ENCODE measurements around the gene HDAC9.
"Not testable (repeated sequence)": the region's sequence is repeated elsewhere in the genome, so short reads cannot be mapped to it uniquely, and the experiment has no call there.

The HDAC9 gene

DNA sequence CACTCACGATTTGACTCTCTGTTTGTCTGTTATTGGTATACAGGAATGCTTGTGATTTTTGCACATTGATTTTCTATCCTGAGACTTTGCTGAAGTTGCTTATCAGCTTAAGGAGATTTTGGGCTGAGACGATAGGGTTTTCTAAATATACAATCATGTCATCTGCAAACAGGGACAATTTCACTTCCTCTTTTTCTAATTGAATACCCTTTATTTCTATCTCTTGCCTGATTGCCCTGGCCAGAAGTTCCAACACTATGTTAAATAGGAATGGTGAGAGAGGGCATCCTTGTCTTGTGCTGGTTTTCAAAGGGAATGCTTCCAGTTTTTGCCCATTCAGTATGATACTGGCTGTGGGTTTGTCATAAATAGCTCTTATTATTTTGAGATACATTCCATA, 240.5 kb downstream of the HDAC9 start:
- DNase-seq (ENCODE audit: low read depth), result not testable (repeated sequence)

GRCh38 chr7:18740579-18740988, 245.0 kb downstream of the HDAC9 start:
- DNase-seq (ENCODE audit: low read depth), result no peak

GRCh38 chr7:18753972-18754610, 258.5 kb downstream of the HDAC9 start:
- DNase-seq (ENCODE audit: low read depth), result no peak

DNA sequence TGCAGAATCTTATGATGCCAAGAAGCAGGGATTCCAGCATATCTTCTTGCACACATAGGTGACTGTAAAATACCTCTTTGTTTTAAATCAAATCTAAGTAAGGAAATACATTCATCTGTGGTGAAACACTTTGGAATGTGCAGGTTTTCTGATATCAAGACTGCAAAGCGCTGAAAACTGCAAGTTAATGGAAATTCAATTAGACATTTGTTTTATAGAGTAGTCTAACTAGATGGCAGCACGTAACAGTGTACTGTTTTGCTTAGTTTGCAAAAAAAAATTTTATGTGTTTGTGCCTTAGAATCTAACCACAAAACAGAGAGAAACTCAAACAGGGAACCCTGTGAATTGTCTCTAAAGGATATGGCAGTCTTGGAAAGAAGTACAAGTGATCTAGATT, 259.2 kb downstream of the HDAC9 start:
- DNase-seq (ENCODE audit: low read depth), result no peak

DNA sequence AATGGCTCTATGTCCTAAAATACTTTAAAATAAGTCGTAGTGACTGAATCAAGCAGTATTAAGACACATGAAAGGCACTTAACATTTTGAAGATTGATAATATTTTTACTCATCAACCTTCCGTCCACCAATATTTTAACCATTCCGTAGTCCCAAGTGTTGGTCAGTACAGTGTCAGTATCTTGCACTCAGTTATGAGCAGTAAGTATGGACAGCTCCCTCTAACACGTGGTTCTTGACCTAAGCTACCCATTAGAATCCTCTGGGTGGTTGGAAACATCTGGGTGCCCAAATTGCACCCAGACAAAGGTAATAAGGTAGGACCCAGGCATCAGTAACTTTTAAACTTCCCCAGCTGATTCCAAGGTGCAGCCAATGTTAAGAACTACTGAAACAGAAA, 260.2 kb downstream of the HDAC9 start:
- DNase-seq (ENCODE audit: low read depth), result no peak

DNA sequence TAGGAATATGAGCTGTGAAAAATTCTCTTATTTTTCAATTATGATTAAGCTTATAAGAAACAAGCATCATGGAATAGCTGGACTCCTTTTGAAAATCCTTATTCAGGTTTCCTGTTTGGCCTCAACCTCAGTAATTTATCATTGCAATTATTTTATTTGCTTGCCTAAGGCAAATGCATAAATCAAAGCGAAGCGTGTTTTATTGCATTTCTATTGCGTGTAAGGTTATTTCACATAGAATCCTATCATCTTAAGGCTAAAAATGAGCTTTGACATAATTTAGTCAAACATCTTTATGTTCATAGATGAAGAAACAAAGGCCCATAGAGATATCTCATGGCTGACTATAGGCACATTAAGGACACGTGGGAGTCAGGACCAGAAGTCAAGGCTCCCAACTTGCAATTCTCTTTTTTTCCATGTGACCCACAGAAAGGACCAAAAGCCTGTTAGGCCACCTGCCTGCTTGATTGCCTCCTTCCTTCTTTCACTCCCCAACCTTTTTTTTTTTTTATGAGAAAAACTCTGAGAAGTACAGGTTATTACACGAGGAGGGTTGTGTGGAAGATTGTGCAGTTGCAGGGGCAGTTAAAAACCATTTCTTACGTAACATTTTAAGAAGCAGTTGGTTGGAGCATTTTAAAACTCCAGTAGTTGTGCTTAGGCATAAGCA, 261.0 kb downstream of the HDAC9 start:
- DNase-seq (ENCODE audit: low read depth), result no peak

DNA sequence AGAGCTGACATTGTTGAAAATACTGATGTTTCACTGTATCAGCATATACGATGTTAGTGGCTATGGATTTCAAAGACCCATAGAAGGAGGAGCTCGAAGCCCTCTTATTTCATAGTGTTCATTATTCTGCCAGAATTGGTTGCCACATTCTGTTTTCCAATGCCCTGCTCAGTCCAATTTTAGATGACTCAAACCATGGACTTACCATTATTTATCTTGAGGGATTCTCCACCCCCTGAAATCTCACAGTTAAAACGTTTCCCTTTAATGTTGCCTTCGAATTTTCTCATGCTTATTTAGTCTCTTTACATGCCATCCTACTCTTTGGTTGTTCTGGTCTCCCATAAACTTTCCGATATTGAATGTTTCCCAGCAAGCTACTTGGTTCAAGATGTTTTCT, 264.5 kb downstream of the HDAC9 start:
- no peak for DNase-seq (ENCODE audit: low read depth)

DNA sequence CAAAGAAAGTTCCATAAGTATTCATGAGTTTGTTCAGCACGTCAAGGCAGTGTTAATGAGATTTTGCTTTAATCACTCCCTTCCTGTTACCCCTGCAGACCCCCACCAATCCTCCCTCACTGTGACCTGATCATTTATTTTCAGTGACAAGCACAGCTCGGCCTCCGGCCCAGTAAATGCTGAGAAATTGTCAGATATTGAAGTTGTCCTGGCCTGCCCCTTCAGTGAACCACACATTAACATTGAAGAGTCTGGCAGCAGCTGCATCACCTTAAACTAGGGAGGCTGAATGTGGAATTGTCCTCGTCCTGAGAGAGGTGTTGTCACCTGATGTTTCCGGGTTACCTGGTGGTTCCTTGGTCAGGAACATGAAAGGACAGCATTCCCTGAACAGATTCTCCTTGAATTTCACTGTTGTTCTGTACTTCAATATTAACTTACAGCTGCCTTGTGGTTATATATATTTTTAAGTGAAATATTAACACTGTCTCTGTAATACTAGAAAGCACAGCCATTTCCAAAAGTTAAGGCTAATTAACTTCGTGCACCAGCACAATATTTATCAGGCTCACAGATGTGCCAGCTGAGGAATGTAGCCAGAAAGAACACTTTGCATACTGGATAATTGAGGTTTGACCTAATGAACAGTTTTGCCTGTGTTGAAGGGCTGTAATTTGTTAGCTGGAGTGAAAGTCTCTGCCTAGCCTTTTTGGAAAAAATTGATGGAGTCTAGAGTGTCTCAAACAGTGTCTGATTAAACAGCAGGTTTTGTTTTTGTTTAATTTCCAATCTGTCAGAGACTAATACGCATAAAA, 265.3 kb downstream of the HDAC9 start:
- DNase-seq (ENCODE audit: low read depth), result no peak

DNA sequence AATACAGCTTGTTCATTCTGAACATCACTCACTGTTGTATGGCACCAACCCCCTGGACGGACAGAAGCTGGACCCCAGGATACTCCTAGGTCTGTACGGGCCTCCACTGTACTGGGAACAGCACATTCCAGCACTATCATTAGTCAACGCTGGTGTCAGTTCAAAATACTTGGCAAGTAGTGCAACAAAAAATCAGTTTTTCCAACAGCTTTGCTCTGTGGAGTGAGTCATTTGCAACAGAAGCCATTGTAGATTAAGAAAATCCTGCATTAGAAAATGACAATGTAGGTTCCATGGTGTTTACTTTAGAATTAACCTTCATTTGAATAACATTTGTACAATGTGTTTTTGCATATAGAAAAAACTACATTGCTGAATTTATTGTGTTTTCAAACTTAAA, 266.6 kb downstream of the HDAC9 start:
- DNase-seq (ENCODE audit: low read depth), result no peak

GRCh38 chr7:18768256-18768655, 272.7 kb downstream of the HDAC9 start:
- DNase-seq (ENCODE audit: low read depth), result no peak

GRCh38 chr7:18770154-18770811, 274.7 kb downstream of the HDAC9 start:
- no peak for DNase-seq (ENCODE audit: low read depth)

DNA sequence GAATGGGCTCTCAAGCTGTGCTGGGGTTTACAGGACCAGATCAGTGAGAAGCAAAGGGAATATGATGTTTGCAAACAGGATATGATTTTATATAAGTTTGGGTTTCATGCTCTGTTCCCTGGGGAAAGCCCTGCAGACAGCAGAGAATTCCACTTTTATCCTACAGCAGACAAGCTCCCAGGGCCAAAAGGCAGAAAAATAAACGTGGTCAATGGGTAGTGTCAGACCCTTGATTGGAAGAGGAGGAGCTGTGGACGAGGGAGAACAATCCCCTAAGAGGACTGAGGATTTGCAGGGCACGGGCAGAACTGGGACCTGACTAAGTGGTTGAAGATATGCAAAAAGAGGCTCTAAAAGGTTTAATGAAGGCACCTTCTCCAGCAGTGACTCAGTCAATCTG, 275.3 kb downstream of the HDAC9 start:
- DNase-seq (ENCODE audit: low read depth), result no peak

DNA sequence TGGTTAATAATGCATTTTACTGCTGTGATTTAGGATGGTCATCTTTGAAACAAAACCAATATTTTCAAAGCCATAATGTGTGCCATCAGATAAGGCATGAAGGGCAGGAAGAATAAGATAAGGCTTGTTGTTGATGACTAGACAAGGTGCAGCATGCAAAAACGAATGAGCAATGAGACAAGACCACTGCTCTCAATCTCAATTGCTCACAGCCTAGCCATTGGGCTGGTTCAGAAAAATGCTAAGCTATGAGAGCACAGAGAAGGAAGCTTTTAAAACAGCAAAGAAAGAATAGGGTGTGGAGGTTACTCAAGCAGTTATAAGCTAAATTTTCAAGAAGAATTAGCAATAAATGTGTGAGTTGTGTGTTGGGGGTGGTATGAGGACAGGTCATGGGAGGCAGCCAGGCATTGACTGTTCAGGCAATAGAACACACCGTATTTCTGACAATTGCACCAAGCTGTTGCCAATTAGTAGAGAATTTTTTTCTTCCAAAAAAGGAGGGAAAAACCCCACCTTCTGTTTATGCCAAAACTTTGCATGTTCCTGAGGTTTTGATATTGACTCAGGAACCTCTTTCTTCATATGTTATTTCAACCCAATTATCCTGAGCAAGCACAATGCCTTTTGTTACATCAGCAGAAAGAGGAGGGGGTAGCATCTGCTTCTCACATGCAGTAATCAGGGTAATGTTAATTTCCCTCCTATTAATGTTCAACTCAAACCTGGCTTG, 276.5 kb downstream of the HDAC9 start:
- no peak for DNase-seq (ENCODE audit: low read depth)

- DNase-seq (ENCODE audit: low read depth), result no peak
Measured at GRCh38 chr7:18772567-18772965, 277.0 kb downstream of the HDAC9 start.

DNA sequence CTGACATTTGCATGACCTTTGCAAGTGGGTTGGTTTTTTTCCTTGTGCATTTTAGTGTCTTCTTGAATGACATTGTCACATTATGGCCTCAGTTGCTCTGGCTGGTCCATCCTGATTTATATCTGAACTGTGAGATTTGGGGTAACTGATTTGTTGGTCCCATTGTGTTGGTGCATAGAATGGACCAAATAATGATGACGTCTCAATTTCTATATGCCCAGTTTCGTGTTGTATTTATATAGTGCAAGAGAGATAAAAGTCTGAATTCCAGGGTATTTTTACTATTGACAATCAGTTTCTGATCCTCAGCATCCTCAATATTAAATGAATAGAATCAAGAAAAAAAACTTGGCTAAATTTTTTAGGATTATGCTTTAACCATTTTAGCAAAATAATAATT, 281.8 kb downstream of the HDAC9 start:
- no peak for DNase-seq (ENCODE audit: low read depth)

GRCh38 chr7:18778594-18778993, 283.0 kb downstream of the HDAC9 start:
- no peak for DNase-seq (ENCODE audit: low read depth)

- no peak for DNase-seq (ENCODE audit: low read depth)
Measured at GRCh38 chr7:18780266-18780665, 284.7 kb downstream of the HDAC9 start.

DNA sequence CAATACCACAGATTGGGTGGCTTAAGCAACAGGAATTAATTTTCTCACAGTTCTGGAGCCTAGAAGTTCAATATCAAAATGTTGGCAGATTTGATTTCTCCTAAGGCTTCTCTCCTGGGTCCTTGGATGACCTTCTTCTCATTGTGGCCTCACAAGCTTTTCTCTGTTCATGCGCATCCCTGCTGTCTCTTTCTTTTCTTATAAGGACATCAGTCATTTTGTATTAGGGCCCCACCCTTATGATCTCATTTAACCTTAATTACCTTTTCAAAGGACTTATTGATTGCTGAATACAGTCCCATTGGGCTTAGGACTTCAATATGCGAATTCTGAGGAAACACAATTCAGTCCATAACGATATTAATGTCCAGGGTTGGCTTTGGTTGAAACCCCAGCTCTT, 285.4 kb downstream of the HDAC9 start:
- no peak for DNase-seq (ENCODE audit: low read depth)

- DNase-seq (ENCODE audit: low read depth), result no peak
Measured at GRCh38 chr7:18786196-18786727, 290.7 kb downstream of the HDAC9 start.

DNA sequence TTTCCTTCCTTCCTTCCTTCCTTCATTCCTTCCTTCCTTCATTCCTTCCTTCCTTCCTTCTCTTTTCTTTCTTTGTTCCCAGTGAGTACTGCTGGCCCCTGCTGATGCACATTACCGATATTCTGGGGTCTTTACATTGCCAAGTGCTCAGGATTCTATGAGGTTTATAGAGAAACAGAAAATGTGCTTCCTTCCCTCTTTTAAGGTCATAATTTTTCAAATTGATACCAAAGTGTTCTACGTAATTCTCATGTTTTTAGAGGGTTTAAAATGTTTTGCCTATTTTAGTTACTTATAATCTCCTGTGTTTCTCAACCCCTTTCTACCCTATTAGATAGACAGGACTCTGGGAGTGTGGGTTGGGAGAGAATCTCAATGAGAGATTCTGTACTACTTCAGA, 291.2 kb downstream of the HDAC9 start:
- no peak for DNase-seq (ENCODE audit: low read depth)

GRCh38 chr7:18788026-18788425, 292.5 kb downstream of the HDAC9 start:
- no peak for DNase-seq (ENCODE audit: low read depth)
